ENCODE results near the gene ATP1A3.

ATP1A3 gene

GRCh38 chr19:42006569-42006968 is 12.5 kb upstream of the ATP1A3 start:
- H3K36me3 ChIP-seq (ENCODE audit: control insufficient read depth, insufficient read depth, low read length) = peaks cover 5% of the 10 kb centered on the region
- peaks cover 14% of the 10 kb centered on the region; the same call in 1 of the 2 replicates for H3K27me3 ChIP-seq (ENCODE audit: control insufficient read depth, insufficient read depth, low read length)
- H3K4me3 ChIP-seq (ENCODE audit: low read depth, low read length) = no peak overlapping the region
- H3K27ac ChIP-seq (ENCODE audit: low read depth, low read length) = no peak overlapping the region
- H3K4me1 ChIP-seq (ENCODE audit: control insufficient read depth, insufficient read depth, low read length) = no peaks in the 10 kb centered on the region
- no peaks in the 10 kb centered on the region for H3K9me3 ChIP-seq (ENCODE audit: control insufficient read depth, insufficient read depth, low read depth, low read length)
- H3K9ac ChIP-seq (ENCODE audit: low read length) = no peak overlapping the region

- H3K9ac ChIP-seq (ENCODE audit: low read length) = no peak overlapping the region
- no peak overlapping the region for H3K27ac ChIP-seq (ENCODE audit: low read depth, low read length)
- peaks cover 25% of the 10 kb centered on the region for H3K27me3 ChIP-seq (ENCODE audit: control insufficient read depth, insufficient read depth, low read length)
- peaks cover 5% of the 10 kb centered on the region for H3K36me3 ChIP-seq (ENCODE audit: control insufficient read depth, insufficient read depth, low read length)
- no peak overlapping the region for H3K4me3 ChIP-seq (ENCODE audit: low read depth, low read length)
- no peaks in the 10 kb centered on the region for H3K4me1 ChIP-seq (ENCODE audit: control insufficient read depth, insufficient read depth, low read length)
- H3K9me3 ChIP-seq (ENCODE audit: control insufficient read depth, insufficient read depth, low read depth, low read length) = no peaks in the 10 kb centered on the region
Measured at GRCh38 chr19:42005504-42005903, 11.5 kb upstream of the ATP1A3 start.

GRCh38 chr19:42003506-42004294 is 9.7 kb upstream of the ATP1A3 start:
- Histone ChIP-seq H3K27me3 (ENCODE audit: control insufficient read depth, insufficient read depth, low read length) (peaks cover 41% of the 10 kb centered on the region), H3K4me3 (ENCODE audit: low read depth, low read length) (no peak overlapping the region), H3K9ac (ENCODE audit: low read length) (no peak overlapping the region), H3K9me3 (ENCODE audit: control insufficient read depth, insufficient read depth, low read depth, low read length) (no peaks in the 10 kb centered on the region), H3K36me3 (ENCODE audit: control insufficient read depth, insufficient read depth, low read length) (peaks cover 5% of the 10 kb centered on the region), H3K4me1 (ENCODE audit: control insufficient read depth, insufficient read depth, low read length) (peaks cover 7% of the 10 kb centered on the region; the same call in 1 of the 2 replicates), H3K27ac (ENCODE audit: low read depth, low read length) (no peak overlapping the region)

- H3K4me1 ChIP-seq (ENCODE audit: control insufficient read depth, insufficient read depth, low read length) = peaks cover 15% of the 10 kb centered on the region
- H3K27me3 ChIP-seq (ENCODE audit: control insufficient read depth, insufficient read depth, low read length) = peaks cover 79% of the 10 kb centered on the region
Measured at GRCh38 chr19:41999878-42000208, 5.8 kb upstream of the ATP1A3 start.

GRCh38 chr19:41999071-41999877 is 5.2 kb upstream of the ATP1A3 start:
- Histone ChIP-seq H3K36me3 (ENCODE audit: control insufficient read depth, insufficient read depth, low read length) (no peaks in the 10 kb centered on the region), H3K4me1 (ENCODE audit: control insufficient read depth, insufficient read depth, low read length) (peaks cover 15% of the 10 kb centered on the region), H3K27ac (ENCODE audit: low read depth, low read length) (no peak overlapping the region), H3K9ac (ENCODE audit: low read length) (no peak overlapping the region), H3K4me3 (ENCODE audit: low read depth, low read length) (peak overlapping the region; percentile 26), H3K27me3 (ENCODE audit: control insufficient read depth, insufficient read depth, low read length) (peaks cover 85% of the 10 kb centered on the region), H3K9me3 (ENCODE audit: control insufficient read depth, insufficient read depth, low read depth, low read length) (no peaks in the 10 kb centered on the region)

More at GRCh38 chr19:41999878-42000208, 5.8 kb upstream of the ATP1A3 start:
- no peaks in the 10 kb centered on the region for H3K36me3 ChIP-seq (ENCODE audit: control insufficient read depth, insufficient read depth, low read length)
- no peak overlapping the region for H3K4me3 ChIP-seq (ENCODE audit: low read depth, low read length)
- no peak overlapping the region for H3K27ac ChIP-seq (ENCODE audit: low read depth, low read length)
- no peak overlapping the region for H3K9ac ChIP-seq (ENCODE audit: low read length)
- no peaks in the 10 kb centered on the region for H3K9me3 ChIP-seq (ENCODE audit: control insufficient read depth, insufficient read depth, low read depth, low read length)

- Histone ChIP-seq H3K4me1 (ENCODE audit: control insufficient read depth, insufficient read depth, low read length) (peaks cover 16% of the 10 kb centered on the region), H3K36me3 (ENCODE audit: control insufficient read depth, insufficient read depth, low read length) (no peaks in the 10 kb centered on the region), H3K4me3 (ENCODE audit: low read depth, low read length) (peak overlapping the region; percentile 51), H3K9me3 (ENCODE audit: control insufficient read depth, insufficient read depth, low read depth, low read length) (no peaks in the 10 kb centered on the region), H3K27ac (ENCODE audit: low read depth, low read length) (no peak overlapping the region), H3K27me3 (ENCODE audit: control insufficient read depth, insufficient read depth, low read length) (peaks cover 93% of the 10 kb centered on the region), H3K9ac (ENCODE audit: low read length) (no peak overlapping the region)
Measured at GRCh38 chr19:41998246-41999020, 4.4 kb upstream of the ATP1A3 start.

GRCh38 chr19:41997851-41998229 is 3.8 kb upstream of the ATP1A3 start:
- Histone ChIP-seq H3K4me1 (ENCODE audit: control insufficient read depth, insufficient read depth, low read length) (peaks cover 20% of the 10 kb centered on the region), H3K27ac (ENCODE audit: low read depth, low read length) (no peak overlapping the region), H3K9ac (ENCODE audit: low read length) (no peak overlapping the region), H3K9me3 (ENCODE audit: control insufficient read depth, insufficient read depth, low read depth, low read length) (no peaks in the 10 kb centered on the region), H3K4me3 (ENCODE audit: low read depth, low read length) (peak overlapping the region; percentile 51), H3K27me3 (ENCODE audit: control insufficient read depth, insufficient read depth, low read length) (peaks cover 94% of the 10 kb centered on the region), H3K36me3 (ENCODE audit: control insufficient read depth, insufficient read depth, low read length) (no peaks in the 10 kb centered on the region)

- Histone ChIP-seq H3K9me3 (ENCODE audit: control insufficient read depth, insufficient read depth, low read depth, low read length) (no peaks in the 10 kb centered on the region), H3K4me1 (ENCODE audit: control insufficient read depth, insufficient read depth, low read length) (peaks cover 20% of the 10 kb centered on the region), H3K27ac (ENCODE audit: low read depth, low read length) (no peak overlapping the region), H3K27me3 (ENCODE audit: control insufficient read depth, insufficient read depth, low read length) (peaks cover 96% of the 10 kb centered on the region), H3K9ac (ENCODE audit: low read length) (no peak overlapping the region), H3K4me3 (ENCODE audit: low read depth, low read length) (peak overlapping the region; percentile 51), H3K36me3 (ENCODE audit: control insufficient read depth, insufficient read depth, low read length) (no peaks in the 10 kb centered on the region)
Measured at GRCh38 chr19:41997121-41997850, 3.3 kb upstream of the ATP1A3 start.

GRCh38 chr19:41995959-41996797 is 2.1 kb upstream of the ATP1A3 start:
- peaks cover 92% of the 10 kb centered on the region for H3K27me3 ChIP-seq (ENCODE audit: control insufficient read depth, insufficient read depth, low read length)
- H3K27ac ChIP-seq (ENCODE audit: low read depth, low read length) = no peak overlapping the region
- H3K4me3 ChIP-seq (ENCODE audit: low read depth, low read length) = no peak overlapping the region
- H3K9me3 ChIP-seq (ENCODE audit: control insufficient read depth, insufficient read depth, low read depth, low read length) = no peaks in the 10 kb centered on the region
- H3K9ac ChIP-seq (ENCODE audit: low read length) = no peak overlapping the region
- H3K4me1 ChIP-seq (ENCODE audit: control insufficient read depth, insufficient read depth, low read length) = peaks cover 20% of the 10 kb centered on the region
- no peaks in the 10 kb centered on the region for H3K36me3 ChIP-seq (ENCODE audit: control insufficient read depth, insufficient read depth, low read length)
